PC-3 (cell line): ENCODE results near the gene UMAD1. TPM values are rescaled to one million over a fixed set of nuclear protein-coding genes. Genes with fewer than 3 reads are reported as not detected.

Source experiments
- ATAC-seq: fragments of 200-7000 bp; cut with Tn5 transposase; 2 replicates; pipeline ENCODE4 v1.9.1; 2020; ENCODE audit warnings: mild to moderate bottlenecking, moderate library complexity
- BruUV-seq: library from RNA; stranded (reverse); fragments of 400-500 nt; replicated peaks from 2 replicates; lab custom pipeline; 2021; lab: Mats Ljungman, UMichigan
- CTCF ChIA-PET: fragments of 300-600 bp; sonication (Branson Sonifier 250); formaldehyde crosslinking; loops from one replicate; lab custom pipeline; 2022; ENCODE audit warnings: antibody characterized with exemption; lab: Charles Lee
- POLR2A ChIA-PET: fragments of 300-600 bp; sonication (Branson Sonifier 250); formaldehyde crosslinking; loops from one replicate; lab custom pipeline; 2022; ENCODE audit warnings: antibody characterized with exemption; ENCODE audit not compliant: unreplicated experiment; lab: Charles Lee
- DNase-seq: peaks from one replicate; pipeline ENCODE4 v3.0.0-alpha.2; 2015
- H2AFZ ChIP-seq: fragments of 300-600 bp; sonication (generic); 2 replicates; pipeline ENCODE4 v1.6.0; 2016; ENCODE audit warnings: antibody characterized with exemption, low read length
- H3F3A ChIP-seq: fragments of 300-600 bp; sonication (generic); one replicate; pipeline ENCODE4 v1.6.0; 2017; ENCODE audit warnings: antibody characterized with exemption, low read length, control low read depth, mild to moderate bottlenecking; ENCODE audit not compliant: unreplicated experiment
- H3K27ac ChIP-seq: fragments of 300-600 bp; sonication (generic); 2 replicates; pipeline ENCODE4 v1.5.1; 2016; ENCODE audit warnings: mild to moderate bottlenecking, low read length
- H3K27me3 ChIP-seq: fragments of 300-600 bp; sonication (generic); 2 replicates; pipeline ENCODE4 v1.6.1; 2016; ENCODE audit warnings: low read length, mixed read lengths
- H3K36me3 ChIP-seq: fragments of 300-600 bp; sonication (generic); 2 replicates; pipeline ENCODE4 v1.6.1; 2016; ENCODE audit warnings: low read depth, mixed run types, low read length, mixed read lengths
- H3K4me1 ChIP-seq: fragments of 300-600 bp; sonication (generic); 2 replicates; pipeline ENCODE4 v1.5.1; 2016; ENCODE audit warnings: low read length; ENCODE audit not compliant: insufficient read depth
- H3K4me2 ChIP-seq: fragments of 300-600 bp; sonication (generic); 2 replicates; pipeline ENCODE4 v1.6.0; 2016; ENCODE audit warnings: low read length
- H3K4me3 ChIP-seq: fragments of 300-600 bp; sonication (generic); 2 replicates; pipeline ENCODE4 v1.5.1; 2016; ENCODE audit warnings: mild to moderate bottlenecking, low read length, mixed read lengths
- H3K79me2 ChIP-seq: fragments of 300-600 bp; sonication (generic); 2 replicates; pipeline ENCODE4 v1.6.1; 2017; ENCODE audit warnings: low read length, mixed read lengths
- H3K9ac ChIP-seq: fragments of 300-600 bp; sonication (generic); 2 replicates; pipeline ENCODE4 v1.6.0; 2016; ENCODE audit warnings: mild to moderate bottlenecking, low read length
- H3K9me2 ChIP-seq: fragments of 300-600 bp; sonication (generic); replicated peaks from 2 replicates; pipeline ENCODE4 v1.6.1; 2016; ENCODE audit warnings: mixed run types, low read length, mixed read lengths
- H3K9me3 ChIP-seq: fragments of 300-600 bp; sonication (generic); 2 replicates; pipeline ENCODE4 v1.6.1; 2016; ENCODE audit warnings: low read length, mixed read lengths
- H4K20me1 ChIP-seq: fragments of 300-600 bp; sonication (generic); 2 replicates; pipeline ENCODE4 v1.6.1; 2016; ENCODE audit warnings: low read length, mixed read lengths
- EZH2 ChIP-seq: fragments of 300-600 bp; sonication (generic); IDR thresholded peaks from one replicate; pipeline ENCODE4 v1.6.1; 2017; ENCODE audit warnings: antibody characterized with exemption, mild to moderate bottlenecking, low read length; ENCODE audit not compliant: unreplicated experiment
- EZH2phosphoT487 ChIP-seq: fragments of 300-600 bp; sonication (generic); IDR thresholded peaks from 2 replicates; pipeline ENCODE4 v1.6.1; 2018; ENCODE audit warnings: mild to moderate bottlenecking, antibody characterized with exemption, low read length, borderline replicate concordance
- intact Hi-C: fragments of 100-400 bp; cut with micrococcal nuclease; formaldehyde crosslinking; loops from 2 replicates; pipeline ENCODE4 v1.9.0; 2023
- total RNA-seq: library from RNA; depleted of rRNA; stranded (reverse); fragments of >200 nt; gene quantifications from 2 replicates; pipeline ENCODE4 v1.2.3, GENCODE V29; 2014
- TF ChIP-seq, protein P1 (sequence below): fragments of 300-600 bp; sonication (generic); conservative IDR thresholded peaks from 2 replicates; pipeline ENCODE4 v1.5.1; 2017; ENCODE audit warnings: antibody characterized with exemption, low read depth, mild to moderate bottlenecking, low read length

UMAD1 gene
- total RNA-seq, 1 experiment from 2014 or later = 8.9 TPM

- Histone ChIP-seq H3K4me3 (no peak overlapping the region), H3K4me2 (no peak overlapping the region), H3K27me3 (no peaks in the 10 kb centered on the region), H4K20me1 (no peaks in the 10 kb centered on the region), H3K79me2 (no peaks in the 10 kb centered on the region), H3K9ac (no peak overlapping the region), H3K9me2 (no peaks in the 10 kb centered on the region), H3K4me1 (no peaks in the 10 kb centered on the region), H3K36me3 (no peaks in the 10 kb centered on the region), H3K27ac (no peak overlapping the region), H2AFZ (no peak overlapping the region), H3F3A (no peaks in the 10 kb centered on the region), H3K9me3 (no peaks in the 10 kb centered on the region)
- intact Hi-C loops = loop anchor here (10.0 kb wide), 1 partner anchor 628 kb away; no protein-coding TSS in a partner anchor
- ATAC-seq (no peak), DNase-seq (no peak)
- POLR2A ChIA-PET = no interaction called here
- CTCF ChIA-PET = no interaction called here
- no TSS peak for BruUV-seq
- TF ChIP-seq, protein P1, sequence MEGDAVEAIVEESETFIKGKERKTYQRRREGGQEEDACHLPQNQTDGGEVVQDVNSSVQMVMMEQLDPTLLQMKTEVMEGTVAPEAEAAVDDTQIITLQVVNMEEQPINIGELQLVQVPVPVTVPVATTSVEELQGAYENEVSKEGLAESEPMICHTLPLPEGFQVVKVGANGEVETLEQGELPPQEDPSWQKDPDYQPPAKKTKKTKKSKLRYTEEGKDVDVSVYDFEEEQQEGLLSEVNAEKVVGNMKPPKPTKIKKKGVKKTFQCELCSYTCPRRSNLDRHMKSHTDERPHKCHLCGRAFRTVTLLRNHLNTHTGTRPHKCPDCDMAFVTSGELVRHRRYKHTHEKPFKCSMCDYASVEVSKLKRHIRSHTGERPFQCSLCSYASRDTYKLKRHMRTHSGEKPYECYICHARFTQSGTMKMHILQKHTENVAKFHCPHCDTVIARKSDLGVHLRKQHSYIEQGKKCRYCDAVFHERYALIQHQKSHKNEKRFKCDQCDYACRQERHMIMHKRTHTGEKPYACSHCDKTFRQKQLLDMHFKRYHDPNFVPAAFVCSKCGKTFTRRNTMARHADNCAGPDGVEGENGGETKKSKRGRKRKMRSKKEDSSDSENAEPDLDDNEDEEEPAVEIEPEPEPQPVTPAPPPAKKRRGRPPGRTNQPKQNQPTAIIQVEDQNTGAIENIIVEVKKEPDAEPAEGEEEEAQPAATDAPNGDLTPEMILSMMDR = no peak
- no peak for TF ChIP-seq EZH2
- TF ChIP-seq EZH2phosphoT487 = no peak
Measured at GRCh38 chr7:7667187-7667586, 26.6 kb downstream of the UMAD1 start.

DNA sequence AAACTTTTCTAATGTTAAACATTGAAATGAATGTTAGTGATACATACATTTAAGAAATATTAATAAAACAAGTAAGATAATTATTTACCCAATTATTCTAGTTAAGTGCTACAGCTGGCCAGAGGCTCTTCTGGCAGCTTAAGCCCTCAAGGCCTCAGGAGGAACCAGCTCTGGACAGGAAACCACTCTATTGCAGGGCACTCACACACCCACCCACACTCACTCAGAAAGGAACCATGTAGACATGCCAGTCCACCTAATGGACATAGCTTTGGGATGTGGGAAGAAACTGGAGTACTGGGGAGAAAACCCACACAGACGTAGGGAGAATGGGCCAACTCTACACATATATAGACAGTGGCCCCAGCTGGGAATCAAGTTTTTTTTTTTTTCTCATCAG is 28.2 kb downstream of the UMAD1 start:
- TF ChIP-seq EZH2phosphoT487 = no peak
- TF ChIP-seq, protein P1 = no peak
- no peak for TF ChIP-seq EZH2
- Histone ChIP-seq H3K4me1 (no peaks in the 10 kb centered on the region), H3K79me2 (no peaks in the 10 kb centered on the region), H3K9me2 (no peaks in the 10 kb centered on the region), H3K27ac (no peak overlapping the region), H3K36me3 (no peaks in the 10 kb centered on the region), H3K9me3 (no peaks in the 10 kb centered on the region), H3K9ac (no peak overlapping the region), H3K4me3 (no peak overlapping the region), H4K20me1 (no peaks in the 10 kb centered on the region), H3K27me3 (no peaks in the 10 kb centered on the region), H3K4me2 (no peak overlapping the region), H3F3A (no peaks in the 10 kb centered on the region), H2AFZ (no peak overlapping the region)
- intact Hi-C loops = loop anchor here (10.0 kb wide), 1 partner anchor 626 kb away; no protein-coding TSS in a partner anchor
- BruUV-seq = no TSS peak
- POLR2A ChIA-PET = no interaction called here
- DNase-seq (no peak), ATAC-seq (no peak)
- CTCF ChIA-PET = interaction anchor here (0.6 kb wide), 1 partner anchor 524 kb away, joined by 3 read pairs; no protein-coding TSS in a partner anchor

GRCh38 chr7:7670490-7670889 is 29.9 kb downstream of the UMAD1 start:
- no peaks in the 10 kb centered on the region for H3K9me2 ChIP-seq
- CTCF ChIA-PET = no interaction called here

More at GRCh38 chr7:7670490-7670889, 29.9 kb downstream of the UMAD1 start:
- Histone ChIP-seq H3K79me2 (no peaks in the 10 kb centered on the region), H3K4me2 (no peak overlapping the region), H3K9me3 (no peaks in the 10 kb centered on the region), H3K9ac (no peak overlapping the region), H4K20me1 (no peaks in the 10 kb centered on the region), H2AFZ (no peak overlapping the region), H3F3A (no peaks in the 10 kb centered on the region), H3K27me3 (no peaks in the 10 kb centered on the region), H3K36me3 (no peaks in the 10 kb centered on the region), H3K4me3 (no peak overlapping the region), H3K4me1 (no peaks in the 10 kb centered on the region), H3K27ac (no peak overlapping the region)
- no TSS peak for BruUV-seq
- POLR2A ChIA-PET = no interaction called here
- DNase-seq = no peak
- no peak for ATAC-seq
- intact Hi-C loops = no loop called here
- TF ChIP-seq EZH2phosphoT487 (no peak), EZH2 (no peak)
- TF ChIP-seq, protein P1 = no peak
